ENCODE measurements around the gene KHNYN. TPM values are rescaled to one million over a fixed set of nuclear protein-coding genes. Genes with fewer than 3 reads are reported as not detected.

Gene KHNYN
- polyA plus RNA-seq, 1 donor from 2014 or later: 0.53 TPM

DNA sequence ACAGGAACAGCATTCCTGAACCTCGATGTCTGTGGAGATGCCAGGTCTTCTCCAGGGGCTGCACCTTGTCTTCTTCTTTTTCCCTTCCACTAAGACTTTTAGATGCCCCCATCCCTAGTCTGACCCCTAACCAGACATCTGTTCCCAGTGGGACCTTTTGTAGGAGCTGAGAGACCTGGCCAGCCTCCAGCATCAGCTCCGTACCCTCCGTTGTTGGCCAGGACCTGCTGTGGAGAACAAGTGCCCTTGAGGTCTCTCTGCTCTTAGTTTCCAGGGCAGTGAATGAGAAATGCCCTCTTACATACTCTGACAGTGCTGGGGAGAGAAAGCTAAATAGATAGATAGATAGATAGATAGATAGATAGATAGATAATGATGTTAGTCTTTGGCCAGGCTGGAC lies 29.6 kb downstream of the KHNYN start:
- Histone ChIP-seq H3F3A (ENCODE audit: insufficient read depth, low read length, poor library complexity, severe bottlenecking) (no peaks in the 10 kb centered on the region), H3K36me3 (ENCODE audit: insufficient read depth, low read length) (no peaks in the 10 kb centered on the region), H3K79me2 (replicated peaks; ENCODE audit: insufficient read depth, low read length) (no peaks in the 10 kb centered on the region), H3K4me3 (ENCODE audit: low read length) (no peak overlapping the region), H3K9me2 (ENCODE audit: insufficient read depth, low read length) (no peaks in the 10 kb centered on the region), H3K4me2 (ENCODE audit: low read length) (no peak overlapping the region), H3K9me3 (ENCODE audit: low read length) (no peaks in the 10 kb centered on the region), H4K20me1 (ENCODE audit: insufficient read depth) (no peaks in the 10 kb centered on the region), H3K9ac (ENCODE audit: low read length) (no peak overlapping the region), H3K27ac (ENCODE audit: low read length) (no peak overlapping the region), H3K27me3 (ENCODE audit: insufficient read depth, low read depth, low read length) (no peaks in the 10 kb centered on the region), H2AFZ (ENCODE audit: low read depth, low read length) (no peak overlapping the region)
- TF ChIP-seq, protein P1, sequence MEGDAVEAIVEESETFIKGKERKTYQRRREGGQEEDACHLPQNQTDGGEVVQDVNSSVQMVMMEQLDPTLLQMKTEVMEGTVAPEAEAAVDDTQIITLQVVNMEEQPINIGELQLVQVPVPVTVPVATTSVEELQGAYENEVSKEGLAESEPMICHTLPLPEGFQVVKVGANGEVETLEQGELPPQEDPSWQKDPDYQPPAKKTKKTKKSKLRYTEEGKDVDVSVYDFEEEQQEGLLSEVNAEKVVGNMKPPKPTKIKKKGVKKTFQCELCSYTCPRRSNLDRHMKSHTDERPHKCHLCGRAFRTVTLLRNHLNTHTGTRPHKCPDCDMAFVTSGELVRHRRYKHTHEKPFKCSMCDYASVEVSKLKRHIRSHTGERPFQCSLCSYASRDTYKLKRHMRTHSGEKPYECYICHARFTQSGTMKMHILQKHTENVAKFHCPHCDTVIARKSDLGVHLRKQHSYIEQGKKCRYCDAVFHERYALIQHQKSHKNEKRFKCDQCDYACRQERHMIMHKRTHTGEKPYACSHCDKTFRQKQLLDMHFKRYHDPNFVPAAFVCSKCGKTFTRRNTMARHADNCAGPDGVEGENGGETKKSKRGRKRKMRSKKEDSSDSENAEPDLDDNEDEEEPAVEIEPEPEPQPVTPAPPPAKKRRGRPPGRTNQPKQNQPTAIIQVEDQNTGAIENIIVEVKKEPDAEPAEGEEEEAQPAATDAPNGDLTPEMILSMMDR (IDR thresholded peaks at IDR 0.05; ENCODE audit: poor library complexity, severe bottlenecking): no peak
- TF ChIP-seq MXI1 (conservative IDR thresholded peaks at IDR 0.05; ENCODE audit: poor library complexity, severe bottlenecking): no peak

DNA sequence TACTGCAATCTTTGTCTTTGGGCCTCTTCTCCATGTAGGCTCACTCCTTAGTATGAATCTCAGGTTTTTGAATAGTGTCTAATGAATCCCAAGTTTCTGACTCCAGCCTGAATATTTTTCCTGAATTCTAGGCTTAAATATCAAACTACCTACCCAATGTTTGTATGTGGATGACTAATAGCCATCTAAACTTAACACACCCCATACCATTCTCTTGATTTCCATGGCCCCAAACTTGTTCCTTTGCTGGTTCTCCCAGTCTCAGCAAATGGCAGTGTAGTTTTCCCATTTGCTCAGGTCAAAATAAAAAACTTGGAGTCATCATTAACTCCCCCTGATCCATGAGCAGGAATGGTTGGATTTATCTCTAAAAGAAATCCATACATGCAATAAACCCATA lies 31.6 kb downstream of the KHNYN start:
- Histone ChIP-seq H2AFZ (ENCODE audit: low read depth, low read length) (no peak overlapping the region), H3K9ac (ENCODE audit: low read length) (no peak overlapping the region), H4K20me1 (ENCODE audit: insufficient read depth) (no peaks in the 10 kb centered on the region), H3K9me2 (ENCODE audit: insufficient read depth, low read length) (no peaks in the 10 kb centered on the region), H3K4me3 (ENCODE audit: low read length) (no peak overlapping the region), H3K36me3 (ENCODE audit: insufficient read depth, low read length) (no peaks in the 10 kb centered on the region), H3K27ac (ENCODE audit: low read length) (no peak overlapping the region), H3F3A (ENCODE audit: insufficient read depth, low read length, poor library complexity, severe bottlenecking) (no peaks in the 10 kb centered on the region), H3K9me3 (ENCODE audit: low read length) (no peaks in the 10 kb centered on the region), H3K4me2 (ENCODE audit: low read length) (no peak overlapping the region), H3K27me3 (ENCODE audit: insufficient read depth, low read depth, low read length) (no peaks in the 10 kb centered on the region), H3K79me2 (replicated peaks; ENCODE audit: insufficient read depth, low read length) (no peaks in the 10 kb centered on the region)
- no peak for TF ChIP-seq MXI1 (conservative IDR thresholded peaks at IDR 0.05; ENCODE audit: poor library complexity, severe bottlenecking)
- TF ChIP-seq, protein P2, sequence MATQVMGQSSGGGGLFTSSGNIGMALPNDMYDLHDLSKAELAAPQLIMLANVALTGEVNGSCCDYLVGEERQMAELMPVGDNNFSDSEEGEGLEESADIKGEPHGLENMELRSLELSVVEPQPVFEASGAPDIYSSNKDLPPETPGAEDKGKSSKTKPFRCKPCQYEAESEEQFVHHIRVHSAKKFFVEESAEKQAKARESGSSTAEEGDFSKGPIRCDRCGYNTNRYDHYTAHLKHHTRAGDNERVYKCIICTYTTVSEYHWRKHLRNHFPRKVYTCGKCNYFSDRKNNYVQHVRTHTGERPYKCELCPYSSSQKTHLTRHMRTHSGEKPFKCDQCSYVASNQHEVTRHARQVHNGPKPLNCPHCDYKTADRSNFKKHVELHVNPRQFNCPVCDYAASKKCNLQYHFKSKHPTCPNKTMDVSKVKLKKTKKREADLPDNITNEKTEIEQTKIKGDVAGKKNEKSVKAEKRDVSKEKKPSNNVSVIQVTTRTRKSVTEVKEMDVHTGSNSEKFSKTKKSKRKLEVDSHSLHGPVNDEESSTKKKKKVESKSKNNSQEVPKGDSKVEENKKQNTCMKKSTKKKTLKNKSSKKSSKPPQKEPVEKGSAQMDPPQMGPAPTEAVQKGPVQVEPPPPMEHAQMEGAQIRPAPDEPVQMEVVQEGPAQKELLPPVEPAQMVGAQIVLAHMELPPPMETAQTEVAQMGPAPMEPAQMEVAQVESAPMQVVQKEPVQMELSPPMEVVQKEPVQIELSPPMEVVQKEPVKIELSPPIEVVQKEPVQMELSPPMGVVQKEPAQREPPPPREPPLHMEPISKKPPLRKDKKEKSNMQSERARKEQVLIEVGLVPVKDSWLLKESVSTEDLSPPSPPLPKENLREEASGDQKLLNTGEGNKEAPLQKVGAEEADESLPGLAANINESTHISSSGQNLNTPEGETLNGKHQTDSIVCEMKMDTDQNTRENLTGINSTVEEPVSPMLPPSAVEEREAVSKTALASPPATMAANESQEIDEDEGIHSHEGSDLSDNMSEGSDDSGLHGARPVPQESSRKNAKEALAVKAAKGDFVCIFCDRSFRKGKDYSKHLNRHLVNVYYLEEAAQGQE (IDR thresholded peaks at IDR 0.05; ENCODE audit: borderline replicate concordance): no peak
- TF ChIP-seq EP300 (conservative IDR thresholded peaks at IDR 0.05; ENCODE audit: poor library complexity, severe bottlenecking): no peak
- TF ChIP-seq RAD21 (conservative IDR thresholded peaks at IDR 0.05): no peak
- no peak for TF ChIP-seq TAF1 (IDR thresholded peaks at IDR 0.05; ENCODE audit: low read depth)
- TF ChIP-seq POLR2AphosphoS5 (IDR thresholded peaks at IDR 0.05): no peak

DNA sequence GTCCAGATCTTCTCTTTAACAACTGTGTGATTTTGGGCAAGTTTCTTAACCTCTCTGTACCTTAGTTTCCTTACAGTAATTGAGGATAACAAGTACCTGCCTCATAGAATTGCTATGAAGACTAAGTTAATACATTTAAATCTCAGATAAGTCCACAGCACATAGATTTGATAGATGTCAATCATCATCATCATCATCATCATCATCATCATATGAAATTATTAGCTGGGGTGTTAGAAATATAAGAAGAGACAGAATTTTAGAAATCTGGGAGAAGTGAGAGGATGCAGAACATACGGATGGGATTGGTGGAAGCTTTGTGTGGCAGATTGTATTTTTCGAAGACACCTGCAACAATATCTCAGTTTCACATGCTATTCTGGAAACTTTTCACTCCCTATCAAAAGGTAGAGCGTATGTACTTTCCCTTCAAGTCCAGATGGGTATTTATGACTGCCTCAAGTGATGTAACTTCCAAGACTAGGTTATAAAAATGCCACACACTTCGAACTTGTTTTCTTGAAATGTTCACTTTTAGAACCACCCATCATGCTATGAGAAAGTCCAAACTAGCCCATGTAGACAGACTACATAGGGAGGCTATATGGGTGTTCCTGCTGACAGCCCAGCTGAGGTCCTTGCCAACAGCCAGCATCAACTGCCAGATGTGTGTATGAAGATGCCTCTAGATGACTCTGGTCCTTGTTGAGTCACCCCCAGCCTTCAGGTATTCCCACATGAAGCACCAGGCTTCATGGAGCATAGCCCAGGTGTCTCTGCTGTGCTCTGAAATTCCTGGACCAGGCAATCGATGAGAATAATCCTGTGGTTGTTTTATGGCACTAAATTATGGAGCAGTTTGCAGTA lies 33.5 kb downstream of the KHNYN start:
- TF ChIP-seq POLR2AphosphoS5 (IDR thresholded peaks at IDR 0.05): no peak
- no peak for TF ChIP-seq SMC3 (conservative IDR thresholded peaks at IDR 0.05; ENCODE audit: poor library complexity)
- TF ChIP-seq, protein P1 (IDR thresholded peaks at IDR 0.05; ENCODE audit: poor library complexity, severe bottlenecking): no peak
- no peak for TF ChIP-seq EP300 (conservative IDR thresholded peaks at IDR 0.05; ENCODE audit: poor library complexity, severe bottlenecking)
- TF ChIP-seq RAD21 (conservative IDR thresholded peaks at IDR 0.05): no peak
- no peak for TF ChIP-seq TAF1 (IDR thresholded peaks at IDR 0.05; ENCODE audit: low read depth)
- TF ChIP-seq MXI1 (conservative IDR thresholded peaks at IDR 0.05; ENCODE audit: poor library complexity, severe bottlenecking): no peak
- no peak for TF ChIP-seq EZH2 (IDR thresholded peaks at IDR 0.05; ENCODE audit: borderline replicate concordance, insufficient read depth, low read length, poor library complexity, severe bottlenecking)
- TF ChIP-seq, protein P2 (IDR thresholded peaks at IDR 0.05; ENCODE audit: borderline replicate concordance): no peak
- Histone ChIP-seq H3K9ac (ENCODE audit: low read length) (no peak overlapping the region), H3K9me3 (ENCODE audit: low read length) (no peaks in the 10 kb centered on the region), H4K20me1 (ENCODE audit: insufficient read depth) (no peaks in the 10 kb centered on the region), H3K36me3 (ENCODE audit: insufficient read depth, low read length) (no peaks in the 10 kb centered on the region), H3F3A (ENCODE audit: insufficient read depth, low read length, poor library complexity, severe bottlenecking) (no peaks in the 10 kb centered on the region), H3K27ac (ENCODE audit: low read length) (no peak overlapping the region), H3K79me2 (replicated peaks; ENCODE audit: insufficient read depth, low read length) (no peaks in the 10 kb centered on the region), H2AFZ (ENCODE audit: low read depth, low read length) (no peak overlapping the region), H3K4me2 (ENCODE audit: low read length) (no peak overlapping the region), H3K9me2 (ENCODE audit: insufficient read depth, low read length) (no peaks in the 10 kb centered on the region), H3K4me3 (ENCODE audit: low read length) (no peak overlapping the region), H3K27me3 (ENCODE audit: insufficient read depth, low read depth, low read length) (no peaks in the 10 kb centered on the region)

Measured in neural cell (in vitro differentiated cells).